Fibroblast of lung (primary cell): Measurements from ENCODE around the gene BTBD9. TPM values are rescaled to one million over a fixed set of nuclear protein-coding genes. Genes with fewer than 3 reads are reported as not detected.

ENCODE experiments used
- DNase-seq, 2 donors: peaks; one replicate each; pipeline versions ENCODE4 v3.0.0 to v3.0.0-alpha.2; 2010; ENCODE audit warnings: low read depth in 2 of 2
- H2AFZ ChIP-seq: 2 replicates; pipeline ENCODE4 v1.5.1; 2012; ENCODE audit warnings: low read length, control low read depth, inconsistent platforms
- H3K27ac ChIP-seq: 2 replicates; pipeline ENCODE4 v1.5.1; 2011; ENCODE audit warnings: low read length, control low read depth; ENCODE audit not compliant: insufficient read depth
- H3K27me3 ChIP-seq: 2 replicates; pipeline ENCODE4 v1.5.1; 2011; ENCODE audit warnings: mild to moderate bottlenecking, low read length; ENCODE audit not compliant: control insufficient read depth, insufficient read depth
- H3K36me3 ChIP-seq: 2 replicates; pipeline ENCODE4 v1.5.1; 2011; ENCODE audit warnings: low read length; ENCODE audit not compliant: control insufficient read depth, insufficient read depth
- H3K4me1 ChIP-seq: 2 replicates; pipeline ENCODE4 v1.5.1; 2011; ENCODE audit warnings: low read length; ENCODE audit not compliant: control insufficient read depth, insufficient read depth; ENCODE audit errors: extremely low read depth
- H3K4me2 ChIP-seq: 2 replicates; pipeline ENCODE4 v1.5.1; 2011; ENCODE audit warnings: low read length, control low read depth; ENCODE audit not compliant: insufficient read depth; ENCODE audit errors: extremely low read depth
- H3K4me3 ChIP-seq, 4 experiments: fragments of 200-600 bp in 1 of 4; sonication (generic) in 1 of 4; replicated peaks in 1 of 4; 2 replicates each; pipeline ENCODE4 v1.5.1; 2011 to 2016; ENCODE audit warnings: low read length in 4 of 4, low read depth in 3 of 4, mild to moderate bottlenecking in 3 of 4, control low read depth in 2 of 4, inconsistent platforms in 1 of 4, mixed read lengths in 1 of 4; ENCODE audit not compliant: insufficient read depth in 1 of 4; ENCODE audit errors: control extremely low read depth in 1 of 4
- H3K79me2 ChIP-seq: 2 replicates; pipeline ENCODE4 v1.5.1; 2012; ENCODE audit warnings: mild to moderate bottlenecking, low read length, inconsistent platforms; ENCODE audit not compliant: control insufficient read depth, insufficient read depth
- H3K9ac ChIP-seq: 2 replicates; pipeline ENCODE4 v1.5.1; 2011; ENCODE audit warnings: mild to moderate bottlenecking, low read length, control low read depth; ENCODE audit not compliant: insufficient read depth
- H3K9me3 ChIP-seq: 2 replicates; pipeline ENCODE4 v1.5.1; 2012; ENCODE audit warnings: low read depth, low read length; ENCODE audit not compliant: control insufficient read depth, insufficient read depth
- H4K20me1 ChIP-seq: 2 replicates; pipeline ENCODE4 v1.5.1; 2011; ENCODE audit warnings: low read length; ENCODE audit not compliant: control insufficient read depth, insufficient read depth; ENCODE audit errors: extremely low read depth
- CTCF ChIP-seq, 2 donors: IDR thresholded peaks in 1 of 2; conservative IDR thresholded peaks in 1 of 2; 1 replicate in 1 of 2; 2 replicates in 1 of 2; pipeline ENCODE4 v1.5.1; 2011 to 2012; ENCODE audit warnings: low read length in 2 of 2, control low read depth in 1 of 2, inconsistent platforms in 1 of 2, low read depth in 1 of 2, mild to moderate bottlenecking in 1 of 2
- EZH2 ChIP-seq: IDR thresholded peaks from 2 replicates; pipeline ENCODE4 v1.5.1; 2012; ENCODE audit warnings: low read length, control low read depth, mild to moderate bottlenecking; ENCODE audit errors: missing control alignments
- polyA plus RNA-seq, 2 donors: library from polyadenylated mRNA; depleted of rRNA in 1 of 2; stranded (reverse) in 1 of 2; unstranded in 1 of 2; fragments of >200 nt; gene quantifications; 2 replicates each; pipeline ENCODE4 v1.2.1, GENCODE V29; 2011 to 2012; ENCODE audit warnings: missing spikeins in 1 of 2
- total RNA-seq: library from RNA; depleted of rRNA; stranded (reverse); fragments of >200 nt; gene quantifications from 2 replicates; pipeline ENCODE4 v1.2.1, GENCODE V29; 2014

The BTBD9 gene
- total and polyA plus RNA-seq, 2 donors (not counting 1 experiment from before 2014, with no cell fraction given) = 7.7 to 13.4 TPM

- TF ChIP-seq CTCF (conservative IDR thresholded peaks at IDR 0.05 in 1 of 2, IDR thresholded peaks at IDR 0.05 in 1 of 2; ENCODE audit: low read depth in 1 of 2, low read length in 2 of 2) (no peak), EZH2 (no peak)
- no peaks in the 10 kb centered on the region for H3K79me2 ChIP-seq
- no peaks in the 10 kb centered on the region for H4K20me1 ChIP-seq
- H3K4me2 ChIP-seq = no peak overlapping the region
- no peak for DNase-seq
- H3K27me3 ChIP-seq = no peaks in the 10 kb centered on the region
- no peaks in the 10 kb centered on the region for H3K36me3 ChIP-seq
- no peaks in the 10 kb centered on the region for H3K4me1 ChIP-seq
- no peak overlapping the region for H3K9ac ChIP-seq
- no peak overlapping the region for H2AFZ ChIP-seq
- no peaks in the 10 kb centered on the region for H3K9me3 ChIP-seq
- no peak overlapping the region for H3K4me3 ChIP-seq
- no peak overlapping the region for H3K27ac ChIP-seq
These were observed 158.4 kb downstream of the BTBD9 start for GRCh38 chr6:38481211-38481836.

- Histone ChIP-seq H3K4me1 (no peaks in the 10 kb centered on the region), H3K27me3 (no peaks in the 10 kb centered on the region), H3K9me3 (no peaks in the 10 kb centered on the region), H3K79me2 (no peaks in the 10 kb centered on the region), H3K36me3 (no peaks in the 10 kb centered on the region), H3K4me3 (no peak overlapping the region), H3K9ac (no peak overlapping the region), H4K20me1 (no peaks in the 10 kb centered on the region), H3K4me2 (no peak overlapping the region), H2AFZ (no peak overlapping the region), H3K27ac (no peak overlapping the region)
- TF ChIP-seq CTCF (conservative IDR thresholded peaks at IDR 0.05 in 1 of 2, IDR thresholded peaks at IDR 0.05 in 1 of 2; ENCODE audit: low read depth in 1 of 2, low read length in 2 of 2) (no peak), EZH2 (no peak)
- no peak for DNase-seq
These were observed 159.7 kb downstream of the BTBD9 start for GRCh38 chr6:38480036-38480435.

GRCh38 chr6:38479331-38479730, 160.4 kb downstream of the BTBD9 start:
- no peaks in the 10 kb centered on the region for H3K79me2 ChIP-seq
- H3K9me3 ChIP-seq = no peaks in the 10 kb centered on the region
- no peak overlapping the region for H3K27ac ChIP-seq
- no peaks in the 10 kb centered on the region for H3K27me3 ChIP-seq
- DNase-seq = no peak
- no peaks in the 10 kb centered on the region for H4K20me1 ChIP-seq
- no peak overlapping the region for H3K9ac ChIP-seq
- H3K4me2 ChIP-seq = no peak overlapping the region
- no peak overlapping the region for H3K4me3 ChIP-seq
- TF ChIP-seq CTCF (conservative IDR thresholded peaks at IDR 0.05 in 1 of 2, IDR thresholded peaks at IDR 0.05 in 1 of 2; ENCODE audit: low read depth in 1 of 2, low read length in 2 of 2) = no peak
- TF ChIP-seq EZH2 = no peak
- H3K36me3 ChIP-seq = no peaks in the 10 kb centered on the region
- no peak overlapping the region for H2AFZ ChIP-seq
- H3K4me1 ChIP-seq = no peaks in the 10 kb centered on the region
